ENCODE measurements around the gene NCS1. TPM values are rescaled to one million over a fixed set of nuclear protein-coding genes. Genes with fewer than 3 reads are reported as not detected.

The NCS1 gene
- total RNA-seq (under 1 TPM in 1 of 2 experiments, not detected in 1; 0.17 TPM), total RNA-seq (0 to 175 (median 13.8) reads per million in 172 experiments)
- polyA plus RNA-seq (2013, experiment 1 of 2), result 0.05 TPM
- polyA plus RNA-seq (2013, experiment 2 of 2), result 1.3 TPM

DNA sequence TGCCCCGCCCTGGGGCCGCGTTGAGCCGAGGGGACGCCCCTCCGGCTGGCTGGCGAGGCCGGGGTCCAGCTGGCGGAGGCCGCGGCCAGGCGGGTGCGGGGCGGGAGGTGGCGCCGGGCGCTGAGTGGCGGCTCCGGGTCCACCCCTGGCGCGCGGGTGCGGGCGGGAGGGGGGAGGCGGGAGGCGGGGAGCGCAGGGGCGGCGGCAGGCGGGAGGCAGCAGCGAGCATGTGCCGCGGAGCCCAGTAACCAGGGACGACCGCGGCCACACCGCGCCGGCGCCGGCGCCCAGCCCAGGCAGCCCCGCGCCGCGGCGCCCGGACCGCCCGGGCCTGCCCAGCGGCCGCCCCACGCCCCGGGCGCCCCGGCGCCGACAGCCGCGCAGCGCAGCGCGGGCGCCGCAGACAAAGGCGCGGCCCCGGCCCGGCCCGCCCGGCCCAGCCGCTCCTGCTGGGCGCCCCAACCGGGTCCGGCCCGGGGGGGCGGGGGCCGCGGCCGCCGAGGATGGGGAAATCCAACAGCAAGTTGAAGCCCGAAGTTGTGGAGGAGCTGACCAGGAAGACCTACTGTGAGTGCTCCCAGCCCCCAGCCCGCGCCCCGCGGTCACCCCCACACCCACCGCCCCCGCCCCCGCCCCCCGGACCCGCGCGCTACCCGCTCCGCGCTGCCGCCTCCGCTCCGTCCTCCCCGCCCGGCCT is at the start of gene NCS1:
Gene NCS1 (plus strand): TSS at position 244 of the 697 bp plus-strand sequence. CDS start 260 bp downstream, at position 504.
- peaks cover 10% of the 10 kb centered on the region for H3K4me1 Mint-ChIP-seq (ENCODE audit: low read depth)
- Histone ChIP-seq H3K27ac (ENCODE audit: low read depth in 1 of 2, low read length in 2 of 2) (no peak within 1 kb of the TSS), H3K9me3 (ENCODE audit: control insufficient read depth in 1 of 2, insufficient read depth in 1 of 2, low read length in 2 of 2) (peaks cover 0 to 5% of the 10 kb centered on the region in 2 experiments), H3K4me1 (ENCODE audit: insufficient read depth, low read length) (peaks cover 14% of the 10 kb centered on the region), H3K27me3 (ENCODE audit: control insufficient read depth in 1 of 2, insufficient read depth in 2 of 2, low read length in 2 of 2) (peaks cover 18 to 28% of the 10 kb centered on the region in 2 experiments), H3K4me3 (ENCODE audit: low read length) (peak within 1 kb of the TSS; percentile 12), H3K36me3 (ENCODE audit: insufficient read depth, low read length) (no peaks in the 10 kb centered on the region)
- H3K4me3 Mint-ChIP-seq, result peak within 1 kb of the TSS; percentile 76
- ChIA-PET POLR2A (no interaction called here), CTCF (interaction anchor here (0.7 kb wide), 1 partner anchor 25 kb away, joined by 3 read pairs; no protein-coding TSS in a partner anchor)
- H3K27ac Mint-ChIP-seq, result no peak within 1 kb of the TSS
- DNase-seq, result peak in 11 of 14 experiments; percentile 11 to 61 (median 38)
- H3K9me3 Mint-ChIP-seq, result no peaks in the 10 kb centered on the region
- peaks cover 23% of the 10 kb centered on the region for H3K27me3 Mint-ChIP-seq
- intact Hi-C loops (cut with DNase I, micrococcal nuclease), result loop anchor here (2.0 to 5.0 kb wide), 2 partner anchors 40 to 44 kb away; no protein-coding TSS in a partner anchor
- TF ChIP-seq, protein P1, sequence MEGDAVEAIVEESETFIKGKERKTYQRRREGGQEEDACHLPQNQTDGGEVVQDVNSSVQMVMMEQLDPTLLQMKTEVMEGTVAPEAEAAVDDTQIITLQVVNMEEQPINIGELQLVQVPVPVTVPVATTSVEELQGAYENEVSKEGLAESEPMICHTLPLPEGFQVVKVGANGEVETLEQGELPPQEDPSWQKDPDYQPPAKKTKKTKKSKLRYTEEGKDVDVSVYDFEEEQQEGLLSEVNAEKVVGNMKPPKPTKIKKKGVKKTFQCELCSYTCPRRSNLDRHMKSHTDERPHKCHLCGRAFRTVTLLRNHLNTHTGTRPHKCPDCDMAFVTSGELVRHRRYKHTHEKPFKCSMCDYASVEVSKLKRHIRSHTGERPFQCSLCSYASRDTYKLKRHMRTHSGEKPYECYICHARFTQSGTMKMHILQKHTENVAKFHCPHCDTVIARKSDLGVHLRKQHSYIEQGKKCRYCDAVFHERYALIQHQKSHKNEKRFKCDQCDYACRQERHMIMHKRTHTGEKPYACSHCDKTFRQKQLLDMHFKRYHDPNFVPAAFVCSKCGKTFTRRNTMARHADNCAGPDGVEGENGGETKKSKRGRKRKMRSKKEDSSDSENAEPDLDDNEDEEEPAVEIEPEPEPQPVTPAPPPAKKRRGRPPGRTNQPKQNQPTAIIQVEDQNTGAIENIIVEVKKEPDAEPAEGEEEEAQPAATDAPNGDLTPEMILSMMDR (IDR thresholded peaks at IDR 0.05), result no peak
- no peaks in the 10 kb centered on the region for H3K36me3 Mint-ChIP-seq (ENCODE audit: low read depth)
- ATAC-seq (ENCODE audit: poor library complexity), result peak; percentile 69

DNA sequence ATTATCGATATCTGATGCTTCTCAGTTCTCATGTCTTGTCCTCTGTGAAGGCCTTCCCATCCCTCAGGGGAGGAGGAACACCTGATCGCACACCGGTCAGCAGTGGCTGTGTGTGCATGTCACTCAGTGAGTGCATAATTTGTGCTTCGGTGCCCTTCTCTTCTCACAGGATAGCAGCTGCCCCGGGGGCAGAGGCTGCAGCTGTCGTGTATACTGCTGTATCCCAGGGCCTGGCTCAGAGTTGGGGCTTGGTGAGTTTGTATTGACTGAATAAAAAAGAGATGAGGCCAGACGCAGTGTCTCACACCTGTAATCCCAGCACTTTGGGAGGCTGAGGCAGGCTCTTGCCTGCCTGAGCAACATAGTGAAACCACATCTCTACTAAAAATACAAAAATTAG is 49.7 kb upstream of the NCS1 start:
- peaks cover 20% of the 10 kb centered on the region for H3K4me1 Mint-ChIP-seq (ENCODE audit: low read depth)
- no peak overlapping the region for H3K27ac Mint-ChIP-seq
- H3K9me3 Mint-ChIP-seq, result no peaks in the 10 kb centered on the region
- no peak overlapping the region for H3K4me3 ChIP-seq (ENCODE audit: low read length)
- intact Hi-C loops (cut with DNase I, micrococcal nuclease), result no loop called here
- no peak for DNase-seq
- H3K36me3 ChIP-seq (ENCODE audit: insufficient read depth, low read length), result peaks cover 45% of the 10 kb centered on the region
- no peaks in the 10 kb centered on the region for H3K9me3 ChIP-seq (ENCODE audit: control insufficient read depth in 1 of 2, insufficient read depth in 1 of 2, low read length in 2 of 2)
- CTCF ChIA-PET, result no interaction called here
- no peak for ATAC-seq (ENCODE audit: poor library complexity)
- TF ChIP-seq, protein P1 (IDR thresholded peaks at IDR 0.05), result no peak
- H3K27me3 Mint-ChIP-seq, result no peaks in the 10 kb centered on the region
- no peaks in the 10 kb centered on the region for H3K27me3 ChIP-seq (ENCODE audit: control insufficient read depth in 1 of 2, insufficient read depth in 2 of 2, low read length in 2 of 2)
- no peak overlapping the region for H3K4me3 Mint-ChIP-seq
- no peak overlapping the region for H3K27ac ChIP-seq (ENCODE audit: low read depth in 1 of 2, low read length in 2 of 2)
- H3K4me1 ChIP-seq (ENCODE audit: insufficient read depth, low read length), result peaks cover 13% of the 10 kb centered on the region
- peaks cover 40% of the 10 kb centered on the region for H3K36me3 Mint-ChIP-seq (ENCODE audit: low read depth)
- POLR2A ChIA-PET, result no interaction called here

DNA sequence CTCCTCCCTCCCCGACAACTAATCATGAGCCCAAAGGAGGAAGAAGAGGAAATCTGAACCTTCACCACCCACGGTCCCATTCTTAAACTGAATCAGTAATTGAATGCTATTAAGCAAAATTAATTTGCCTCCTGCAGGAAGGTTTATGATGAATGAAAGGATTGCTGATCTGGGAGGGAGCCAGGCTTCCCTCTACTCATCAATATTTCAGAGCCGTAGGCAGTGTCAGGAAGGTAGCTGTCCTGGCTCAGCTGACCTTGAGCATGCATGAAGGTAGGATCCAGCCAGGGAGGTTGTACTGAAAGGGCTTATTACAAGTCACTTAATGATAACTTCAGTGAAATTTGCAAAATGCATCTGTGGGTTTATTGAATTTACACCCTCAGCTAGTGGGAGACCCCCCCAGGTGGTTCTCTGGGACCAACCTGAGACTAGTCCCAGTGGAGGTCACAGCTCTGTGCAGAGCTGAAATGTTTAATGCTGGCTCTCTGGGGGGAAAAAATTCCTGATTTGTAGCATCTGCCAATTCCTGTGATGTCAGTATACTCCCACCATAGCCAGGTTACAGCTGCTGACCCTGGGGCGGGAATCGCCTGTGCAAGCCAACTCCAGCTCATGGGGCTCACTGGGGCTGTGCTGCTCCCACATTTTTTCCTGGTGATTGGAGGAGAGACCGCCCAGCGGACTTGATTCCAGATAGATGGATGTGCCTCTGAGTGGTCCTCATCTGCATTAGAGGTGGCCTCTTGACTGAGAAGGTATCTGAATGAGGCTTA is 47.9 kb upstream of the NCS1 start:
- H3K36me3 Mint-ChIP-seq (ENCODE audit: low read depth), result peaks cover 40% of the 10 kb centered on the region
- H3K27ac ChIP-seq (ENCODE audit: low read depth in 1 of 2, low read length in 2 of 2), result no peak overlapping the region
- no peak overlapping the region for H3K4me3 Mint-ChIP-seq
- H3K27me3 Mint-ChIP-seq, result no peaks in the 10 kb centered on the region
- H3K27ac Mint-ChIP-seq, result no peak overlapping the region
- H3K4me3 ChIP-seq (ENCODE audit: low read length), result no peak overlapping the region
- peaks cover 31% of the 10 kb centered on the region for H3K4me1 ChIP-seq (ENCODE audit: insufficient read depth, low read length)
- no peaks in the 10 kb centered on the region for H3K27me3 ChIP-seq (ENCODE audit: control insufficient read depth in 1 of 2, insufficient read depth in 2 of 2, low read length in 2 of 2)
- H3K36me3 ChIP-seq (ENCODE audit: insufficient read depth, low read length), result peaks cover 28% of the 10 kb centered on the region
- DNase-seq (no peak), ATAC-seq (ENCODE audit: poor library complexity) (no peak)
- peaks cover 38% of the 10 kb centered on the region for H3K4me1 Mint-ChIP-seq (ENCODE audit: low read depth)
- ChIA-PET CTCF (interaction anchor here (1.3 to 1.9 kb wide), 2 partner anchors 17 to 112 kb away, joined by 3 to 8 read pairs; no protein-coding TSS in a partner anchor), POLR2A (interaction anchor here (1.5 kb wide), 1 partner anchor 8 kb away, joined by 4 read pairs; no protein-coding TSS in a partner anchor)
- H3K9me3 Mint-ChIP-seq, result no peaks in the 10 kb centered on the region
- intact Hi-C loops (cut with DNase I, micrococcal nuclease), result no loop called here
- H3K9me3 ChIP-seq (ENCODE audit: control insufficient read depth in 1 of 2, insufficient read depth in 1 of 2, low read length in 2 of 2), result no peaks in the 10 kb centered on the region
- TF ChIP-seq, protein P1 (IDR thresholded peaks at IDR 0.05), result no peak

Data from CD4-positive, alpha-beta T cell (primary cell).